ENCODE results near the gene ARRDC4. TPM values are rescaled to one million over a fixed set of nuclear protein-coding genes. Genes with fewer than 3 reads are reported as not detected.

ARRDC4 gene
- total RNA-seq, 1 donor from 2014 or later = 6.7 TPM

GRCh38 chr15:98017150-98017964 lies 56.9 kb downstream of the ARRDC4 start:
- no peak for TF ChIP-seq CTCF (IDR thresholded peaks at IDR 0.05; ENCODE audit: unreplicated experiment)
- no peaks in the 10 kb centered on the region for H3K27me3 Mint-ChIP-seq (ENCODE audit: unreplicated experiment)
- H3K36me3 Mint-ChIP-seq (ENCODE audit: low read depth, unreplicated experiment) = no peaks in the 10 kb centered on the region
- DNase-seq (ENCODE audit: low spot score) = no peak
- H3K9me3 Mint-ChIP-seq (ENCODE audit: unreplicated experiment) = no peaks in the 10 kb centered on the region
- H3K27ac Mint-ChIP-seq (ENCODE audit: unreplicated experiment) = no peak overlapping the region
- H3K4me3 Mint-ChIP-seq (ENCODE audit: unreplicated experiment) = no peak overlapping the region
- no peaks in the 10 kb centered on the region for H3K4me1 Mint-ChIP-seq (ENCODE audit: unreplicated experiment)

- H3K27ac Mint-ChIP-seq (ENCODE audit: unreplicated experiment) = no peak overlapping the region
- TF ChIP-seq CTCF (IDR thresholded peaks at IDR 0.05; ENCODE audit: unreplicated experiment) = no peak
- no peaks in the 10 kb centered on the region for H3K27me3 Mint-ChIP-seq (ENCODE audit: unreplicated experiment)
- no peak overlapping the region for H3K4me3 Mint-ChIP-seq (ENCODE audit: unreplicated experiment)
- H3K9me3 Mint-ChIP-seq (ENCODE audit: unreplicated experiment) = no peaks in the 10 kb centered on the region
- no peak for DNase-seq (ENCODE audit: low spot score)
- H3K36me3 Mint-ChIP-seq (ENCODE audit: low read depth, unreplicated experiment) = no peaks in the 10 kb centered on the region
- H3K4me1 Mint-ChIP-seq (ENCODE audit: unreplicated experiment) = no peaks in the 10 kb centered on the region
Observed at GRCh38 chr15:98018761-98019351, 58.4 kb downstream of the ARRDC4 start.
